T-helper 2 cell (primary cell): ENCODE results near the gene ZNF664.

Source experiments
- DNase-seq, 5 experiments: peaks; one replicate each; pipeline versions ENCODE4 v3.0.0 to v3.0.0-alpha.2; 2012 to 2022
- total RNA-seq, 2 donors: gene quantifications; one replicate each; lab custom pipeline; 2026; lab: John Stamatoyannopoulos, UW

The ZNF664 gene
- 31.8 to 41.1 reads per million in 2 donors for total RNA-seq

DNA sequence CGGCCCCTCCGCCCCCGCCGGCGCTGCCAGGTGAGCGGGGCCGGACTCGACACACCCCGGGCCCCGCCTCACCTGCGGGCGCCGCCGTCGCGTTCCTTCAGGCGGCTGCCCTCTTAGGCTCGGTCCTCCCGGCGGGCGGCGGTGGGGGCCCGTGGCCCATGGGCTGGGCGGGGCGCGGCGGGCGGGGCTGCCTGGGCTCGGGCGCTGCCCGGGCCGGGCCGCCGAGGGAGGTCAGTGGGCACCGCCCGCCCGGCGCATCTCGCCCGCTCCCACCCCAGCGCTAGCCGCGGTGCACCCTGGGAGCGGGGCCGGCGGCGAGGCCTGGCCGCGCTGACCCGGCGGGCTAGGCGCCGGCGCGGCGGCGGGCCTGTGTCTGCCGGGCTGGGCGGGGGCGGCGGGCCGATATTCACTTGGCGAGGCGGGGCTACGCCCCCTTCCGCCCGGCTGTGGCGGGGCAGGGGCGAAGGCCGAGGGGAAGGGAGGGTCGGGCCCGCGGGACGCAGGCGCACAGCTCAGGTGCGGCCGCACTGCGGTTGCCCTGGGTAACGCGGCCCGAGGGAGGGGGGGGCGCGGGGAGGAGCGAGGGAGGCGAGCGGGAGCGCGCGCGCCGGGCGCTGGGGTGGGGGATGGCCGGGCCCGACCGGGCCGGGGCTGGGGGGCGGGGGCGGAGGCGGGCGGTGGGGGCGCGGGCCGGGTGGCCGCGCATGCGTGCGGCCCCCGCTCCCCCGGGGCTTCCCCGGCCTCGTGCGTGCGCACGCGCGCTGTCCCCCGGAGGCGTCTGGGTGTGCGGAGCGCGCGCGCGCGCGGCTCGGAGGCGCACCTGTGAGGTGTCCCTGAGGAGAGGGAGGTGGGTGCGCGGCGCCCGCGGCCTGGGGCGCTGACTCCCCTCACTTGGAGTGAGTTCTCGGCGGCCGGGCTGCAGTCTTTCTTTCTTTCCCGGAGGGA lies at the start of gene ZNF664, which contains the start of gene CCDC92:
ZNF664 (plus strand) TSS at position 759 of the 945 bp plus-strand sequence. CDS start 38,930 bp downstream, outside the sequence.
CCDC92 (minus strand) TSS at position 375 of the 945 bp plus-strand sequence. CDS start 28,526 bp downstream, outside the sequence.
- peak; percentile 88 to 95 (median 92) for DNase-seq

DNA sequence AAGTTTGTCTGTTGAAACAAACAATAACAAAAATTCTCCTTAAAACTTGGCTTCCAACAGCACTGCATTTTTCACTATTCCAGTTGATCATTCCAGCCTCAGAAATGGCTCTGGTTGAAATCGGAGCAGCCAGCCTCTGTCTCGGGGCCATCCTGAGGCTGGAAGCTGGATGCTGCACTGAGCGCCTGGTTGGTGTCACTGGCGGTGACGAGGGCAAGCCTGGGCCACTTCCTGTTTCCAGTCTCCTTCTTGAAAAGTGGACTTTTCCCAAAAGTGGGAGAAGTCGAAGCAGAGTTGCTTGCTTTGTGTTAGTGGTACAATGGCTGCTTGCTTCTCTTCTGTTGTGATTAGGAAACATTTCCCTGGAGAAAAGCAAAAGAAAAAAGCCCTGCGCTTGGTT lies 49.1 kb upstream of the ZNF664 start:
- DNase-seq: no peak

- DNase-seq: no peak
These were observed 48.5 kb upstream of the ZNF664 start for GRCh38 chr12:123924539-123924938.

DNA sequence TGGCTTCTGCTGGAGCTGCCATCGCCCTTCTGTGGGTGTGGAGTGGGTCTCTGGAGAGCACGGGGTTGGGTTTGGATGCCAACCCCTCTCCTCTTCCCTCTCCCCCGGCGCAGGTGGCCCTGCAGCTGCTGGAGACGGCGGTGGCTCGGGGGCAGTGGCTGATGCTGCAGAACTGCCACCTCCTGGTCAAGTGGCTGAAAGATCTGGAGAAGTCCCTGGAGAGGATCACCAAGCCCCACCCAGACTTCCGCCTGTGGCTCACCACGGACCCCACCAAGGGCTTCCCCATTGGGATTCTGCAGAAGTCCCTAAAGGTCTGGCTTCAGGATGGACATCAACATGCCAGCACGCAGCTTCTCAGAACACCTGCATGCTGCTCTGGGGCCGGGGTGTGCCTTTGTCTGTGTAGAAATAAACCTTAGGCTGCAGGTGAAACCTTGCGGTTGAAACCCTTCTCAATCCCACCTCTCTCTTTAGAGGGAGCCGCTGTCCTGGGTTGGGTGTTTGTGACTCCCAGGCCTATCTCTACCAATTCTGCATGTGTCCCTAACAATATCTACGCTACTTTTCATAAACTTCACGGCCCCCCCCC lies 44.6 kb upstream of the ZNF664 start:
- no peak for DNase-seq

GRCh38 chr12:123928897-123929296 lies 44.1 kb upstream of the ZNF664 start:
- no peak for DNase-seq

DNA sequence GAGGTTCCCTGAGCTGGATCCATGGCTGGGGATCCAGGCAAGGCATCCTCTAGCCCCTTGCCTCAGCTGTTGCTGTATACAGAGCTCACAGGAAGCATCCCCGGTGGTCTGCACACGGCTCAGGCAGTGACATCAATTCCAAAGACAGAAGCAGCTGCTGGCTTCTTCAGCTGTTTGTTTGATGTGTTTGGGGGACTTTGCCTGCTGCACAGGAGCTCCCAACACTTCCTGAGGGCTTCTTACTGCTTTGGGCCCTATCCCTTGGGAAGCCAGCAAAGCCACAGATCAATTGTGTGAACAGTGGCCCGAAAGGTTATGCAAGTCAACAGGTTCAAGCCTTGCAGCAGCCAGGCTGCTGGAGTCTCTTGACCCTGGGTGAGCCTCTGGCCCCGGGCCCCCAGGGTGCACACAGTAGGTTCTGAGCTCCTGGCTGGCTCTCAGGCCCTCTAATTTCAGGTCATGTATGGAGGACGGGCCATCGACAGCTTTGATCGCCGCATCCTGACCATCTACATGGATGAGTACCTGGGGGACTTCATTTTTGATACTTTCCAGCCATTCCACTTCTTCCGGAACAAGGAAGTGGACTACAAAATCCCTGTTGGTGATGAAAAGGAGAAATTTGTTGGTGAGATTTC lies 43.0 kb upstream of the ZNF664 start:
- DNase-seq: no peak

- peak in 3 of 5 experiments; percentile 32 to 44 (median 41) for DNase-seq
These were observed 41.2 kb upstream of the ZNF664 start for GRCh38 chr12:123931686-123932321.

GRCh38 chr12:123933214-123933613 lies 39.8 kb upstream of the ZNF664 start:
- no peak for DNase-seq

GRCh38 chr12:123934016-123934620 lies 38.9 kb upstream of the ZNF664 start:
- no peak for DNase-seq

- DNase-seq: no peak
These were observed 38.2 kb upstream of the ZNF664 start for GRCh38 chr12:123934829-123935228.

GRCh38 chr12:123935956-123936355 lies 37.1 kb upstream of the ZNF664 start:
- no peak for DNase-seq

DNA sequence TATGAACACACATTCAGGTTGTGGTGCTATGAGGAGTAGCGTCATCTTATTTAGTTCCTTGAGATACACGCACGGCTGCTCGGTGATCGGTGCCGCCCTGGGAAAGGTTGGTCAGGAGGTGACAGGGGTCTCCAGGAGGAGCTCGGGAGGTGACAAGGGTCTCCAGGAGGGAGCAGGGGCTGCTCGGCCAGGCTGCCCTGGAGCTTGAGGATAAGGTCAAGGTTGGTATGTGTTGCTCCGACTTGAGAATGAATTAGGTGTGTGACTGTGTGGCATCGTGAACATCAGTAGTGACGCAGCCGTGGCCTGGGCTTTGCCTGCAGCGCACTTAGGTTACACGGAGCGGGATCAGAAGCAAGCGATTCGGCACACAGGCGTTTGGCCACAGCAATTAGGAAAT lies 36.5 kb upstream of the ZNF664 start:
- DNase-seq: no peak

DNA sequence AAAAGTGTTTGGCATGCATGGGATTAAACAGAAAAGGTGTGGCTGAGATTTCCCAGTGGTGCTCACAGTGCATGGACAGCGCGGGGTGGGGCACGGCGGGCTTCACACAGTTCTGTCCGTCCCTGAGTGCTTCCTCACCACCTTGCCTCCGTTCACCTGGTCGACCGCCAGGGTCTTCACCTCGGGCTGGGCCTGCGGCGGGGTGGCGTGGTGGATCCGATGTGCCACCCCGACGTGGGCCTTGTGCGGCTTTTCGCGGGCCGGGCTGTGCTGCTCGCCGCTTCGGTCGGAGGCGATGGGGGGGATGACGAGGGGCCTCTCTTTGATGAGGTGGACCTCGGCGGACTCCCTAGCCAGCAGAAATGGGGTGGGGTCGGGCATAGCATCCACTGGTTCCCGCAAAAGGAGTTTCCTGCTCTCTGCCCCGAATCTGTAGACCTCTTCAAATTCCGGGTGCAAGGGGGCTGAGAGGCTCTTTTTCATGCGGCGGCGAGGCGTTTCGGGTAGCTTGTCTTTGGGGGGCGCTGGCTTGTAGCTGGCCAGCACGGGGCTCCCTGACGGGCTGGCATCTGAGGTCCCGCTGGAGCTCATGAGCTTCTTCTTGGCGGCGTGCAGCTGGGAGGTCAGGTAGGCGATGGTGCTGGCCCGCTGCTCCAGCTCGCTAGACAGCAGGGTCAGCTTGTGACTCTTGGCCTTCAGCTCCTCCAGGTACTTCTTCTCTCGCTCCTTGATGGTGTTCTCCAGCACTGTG lies 35.9 kb upstream of the ZNF664 start:
- no peak for DNase-seq

DNA sequence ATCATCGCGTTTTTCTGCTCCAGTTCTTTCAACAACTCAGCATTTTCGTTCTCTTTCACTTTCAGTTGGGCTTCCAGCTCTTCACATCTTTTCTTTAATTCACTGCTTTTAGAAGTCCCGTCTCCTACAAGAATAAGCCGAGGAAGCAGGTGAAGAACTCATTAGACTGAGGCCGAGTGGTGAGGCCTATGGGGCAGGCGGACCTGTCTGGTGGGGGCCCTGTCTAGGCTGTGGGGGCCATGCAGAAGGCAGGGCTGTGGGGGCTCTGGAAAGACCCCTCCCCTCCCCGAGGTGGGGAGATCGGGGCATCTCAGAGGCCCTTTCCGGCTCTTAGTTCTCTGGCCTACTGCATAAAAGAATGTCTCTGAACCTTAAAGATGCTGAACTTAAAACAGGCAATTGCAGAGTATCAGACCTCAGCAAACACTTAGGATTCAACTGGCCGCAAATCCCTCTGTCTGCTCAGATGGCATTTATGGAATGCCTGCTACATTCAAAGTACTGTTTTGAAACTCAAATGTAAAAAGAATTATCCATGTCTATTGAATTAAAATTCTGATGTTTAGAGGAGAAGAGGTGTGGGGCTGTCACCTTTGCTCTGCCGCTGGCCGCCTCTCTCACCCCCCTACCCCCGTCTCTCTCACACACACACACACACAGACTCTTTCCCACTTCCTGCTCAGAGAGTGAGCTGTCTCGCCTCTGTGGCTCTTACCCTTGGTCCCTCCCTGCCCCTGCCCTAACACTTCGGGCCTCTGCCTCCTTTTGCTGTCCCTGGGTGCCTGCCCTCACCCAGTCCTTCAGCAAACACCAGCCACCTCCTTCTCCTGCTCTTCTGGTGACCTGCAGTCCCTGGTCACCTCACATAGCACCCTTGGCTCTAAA lies 35.1 kb upstream of the ZNF664 start:
- DNase-seq: peak in 2 of 5 experiments; percentile 62 to 80

GRCh38 chr12:123938679-123939480 lies 34.1 kb upstream of the ZNF664 start:
- peak in 1 of 5 experiments; percentile 15 for DNase-seq

DNA sequence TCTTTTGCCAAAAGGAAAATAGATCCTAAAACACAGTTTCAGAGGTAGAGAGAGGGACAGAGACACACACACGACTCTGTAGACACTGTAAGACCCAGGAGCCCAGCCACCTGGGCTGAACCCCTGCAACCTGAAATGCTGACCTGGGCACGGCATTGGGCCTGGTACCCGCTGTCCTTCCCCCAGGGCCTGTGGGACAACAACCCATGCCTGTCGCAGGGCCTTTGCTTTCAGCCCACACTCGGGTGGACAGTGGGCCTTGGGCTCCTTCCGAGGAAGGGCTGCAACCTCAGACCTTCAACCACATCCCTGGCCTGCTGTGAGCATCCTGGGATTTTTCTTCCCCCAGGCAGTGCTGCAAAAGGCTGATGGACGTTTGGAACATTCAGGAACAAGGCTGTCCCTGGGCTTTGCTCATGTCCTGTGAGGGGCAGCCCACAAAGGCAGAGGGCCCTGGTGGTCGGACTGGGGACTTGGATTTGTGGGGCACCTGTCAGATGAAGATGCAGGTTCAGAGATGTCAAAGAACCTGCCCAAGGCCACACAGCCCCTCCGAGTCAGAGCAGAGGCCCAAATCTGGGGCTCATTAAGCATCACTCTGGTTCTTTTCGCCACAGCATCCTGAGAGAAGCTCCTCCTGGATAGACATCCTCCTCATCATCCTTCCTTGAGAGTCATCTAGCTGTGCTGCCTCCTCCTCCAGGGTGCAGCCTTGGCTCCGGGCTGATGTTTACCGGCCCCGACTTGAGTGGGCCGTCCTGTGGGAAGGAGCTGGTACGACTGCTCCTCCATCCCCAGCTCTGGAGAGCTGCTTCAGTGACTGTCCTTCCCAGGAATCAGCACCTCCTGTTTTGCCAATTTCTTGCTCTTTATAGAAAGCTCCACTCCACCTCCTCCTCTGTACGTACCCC lies 33.0 kb upstream of the ZNF664 start:
- no peak for DNase-seq

- no peak for DNase-seq
These were observed 32.4 kb upstream of the ZNF664 start for GRCh38 chr12:123940627-123940966.

DNA sequence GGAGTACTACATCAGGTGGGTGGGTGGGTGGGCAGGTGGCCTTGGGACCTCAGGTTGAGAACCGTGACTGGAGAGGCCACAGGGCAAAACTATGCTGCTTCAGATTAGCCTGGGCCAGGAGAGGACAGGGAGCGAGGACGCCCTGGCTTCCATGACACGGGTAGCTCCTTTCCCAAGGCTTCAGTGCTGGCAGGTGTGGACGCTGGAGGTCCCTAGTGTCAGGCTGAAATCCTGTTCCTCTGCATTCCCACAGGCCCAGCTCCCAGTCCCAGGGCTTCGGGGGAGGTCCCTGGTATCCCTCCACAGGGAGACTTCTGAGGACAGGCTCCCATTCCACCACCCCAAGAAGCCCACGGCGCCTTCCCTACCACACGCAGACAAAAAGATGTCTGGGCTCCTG lies 32.0 kb upstream of the ZNF664 start:
- DNase-seq: no peak
